Measurements from ENCODE around the gene GLP1R.

The GLP1R gene

GRCh38 chr6:39065561-39065960 is 17.0 kb downstream of the GLP1R start:
- no peak for DNase-seq

- DNase-seq, result no peak
Observed at GRCh38 chr6:39068391-39068790, 19.8 kb downstream of the GLP1R start.

- DNase-seq, result no peak
Observed at GRCh38 chr6:39072830-39073229, 24.2 kb downstream of the GLP1R start.

GRCh38 chr6:39073471-39074355 is 25.1 kb downstream of the GLP1R start:
- no peak for DNase-seq

DNA sequence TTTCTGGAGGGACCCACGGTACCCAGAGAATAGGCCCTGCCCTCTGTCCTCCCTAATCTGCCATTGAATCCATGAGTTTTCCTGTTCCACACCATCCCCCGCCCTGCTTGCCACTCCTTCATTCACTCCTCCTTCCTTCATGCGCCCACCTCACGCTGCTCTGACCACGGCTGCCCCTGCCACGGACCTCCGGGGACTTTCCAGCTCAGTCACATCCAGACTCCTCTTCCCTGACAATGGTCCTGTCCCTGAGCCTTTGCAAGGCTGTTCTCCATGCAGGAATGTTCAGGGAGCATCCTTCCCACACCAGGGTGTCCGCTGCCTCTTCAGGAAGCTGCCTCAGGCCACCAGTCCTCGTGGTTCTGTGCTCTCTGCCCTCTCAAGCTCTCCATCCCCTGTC is 25.9 kb downstream of the GLP1R start:
- no peak for DNase-seq

DNA sequence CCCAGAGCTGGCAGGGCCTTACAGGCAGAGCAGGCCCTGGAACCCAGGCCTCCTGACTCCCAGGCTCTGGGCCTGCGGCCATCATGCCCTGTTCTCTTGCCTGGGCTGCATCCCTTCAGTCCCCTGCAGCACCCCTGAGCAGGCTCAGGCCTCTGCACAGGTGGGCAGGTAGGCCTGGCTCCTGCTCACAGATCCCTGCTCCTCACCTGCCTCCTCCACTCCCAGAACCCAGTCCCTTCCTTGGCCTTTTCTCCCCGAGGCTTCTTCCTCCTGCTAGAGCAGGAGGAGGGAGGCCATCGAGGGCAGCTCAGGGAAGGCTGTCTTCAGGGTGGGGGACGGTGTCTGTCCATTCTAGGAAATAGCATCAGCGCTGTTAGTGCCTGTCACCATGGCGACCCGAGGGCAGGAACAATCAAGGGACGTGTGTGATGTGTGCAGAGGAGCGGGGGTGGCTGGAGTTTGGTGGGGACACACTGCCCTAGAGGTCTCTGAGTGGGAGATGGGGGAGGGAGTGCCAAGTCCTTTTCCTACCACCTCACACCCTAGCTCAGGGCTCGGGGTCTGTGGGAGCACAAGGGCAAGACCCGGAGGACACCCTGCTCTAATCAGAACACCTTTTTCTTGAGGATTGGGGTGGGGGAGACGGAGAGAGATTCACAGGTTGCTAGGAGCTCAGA is 26.6 kb downstream of the GLP1R start:
- DNase-seq, result no peak

GRCh38 chr6:39075807-39076622 is 27.4 kb downstream of the GLP1R start:
- DNase-seq, result no peak

GRCh38 chr6:39076623-39077535 is 28.3 kb downstream of the GLP1R start:
- no peak for DNase-seq

DNA sequence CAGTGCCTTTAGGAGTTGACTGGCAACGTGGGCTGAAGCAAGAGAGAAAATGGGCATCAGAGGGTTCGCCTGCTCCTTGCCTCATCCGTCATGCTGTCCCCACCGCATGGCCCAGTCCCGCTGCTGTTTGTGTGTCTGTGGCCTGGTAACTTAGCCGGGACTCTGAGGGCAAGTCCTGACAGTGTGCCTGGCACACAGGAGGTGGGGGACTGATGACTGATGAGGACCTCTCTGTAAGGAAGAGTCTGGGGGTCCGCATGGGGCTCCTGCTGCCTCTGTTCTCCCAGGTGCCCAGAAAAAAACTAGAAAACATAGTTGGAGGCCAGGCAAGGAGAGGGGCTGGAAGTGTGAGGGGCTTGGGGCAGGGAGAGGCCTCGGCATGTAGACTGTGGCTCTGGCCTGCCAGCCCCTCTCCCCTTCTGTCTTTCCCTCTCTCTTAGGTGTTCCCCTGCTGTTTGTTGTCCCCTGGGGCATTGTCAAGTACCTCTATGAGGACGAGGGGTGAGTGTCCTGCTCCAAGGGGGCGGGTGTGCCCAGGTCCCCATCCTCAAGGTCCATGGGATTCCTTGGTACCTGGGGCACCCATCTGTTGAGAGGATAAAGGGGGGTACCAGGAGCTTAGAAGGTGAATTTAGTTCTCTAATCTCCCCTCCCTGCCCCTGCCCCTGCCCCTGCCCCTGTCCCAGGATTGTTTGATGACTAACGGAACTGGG is 29.5 kb downstream of the GLP1R start:
- no peak for DNase-seq

- no peak for DNase-seq
Observed at GRCh38 chr6:39078695-39079094, 30.1 kb downstream of the GLP1R start.

GRCh38 chr6:39079197-39080125 is 30.9 kb downstream of the GLP1R start:
- DNase-seq, result no peak

- DNase-seq, result no peak
Observed at GRCh38 chr6:39080246-39080875, 31.8 kb downstream of the GLP1R start.

DNA sequence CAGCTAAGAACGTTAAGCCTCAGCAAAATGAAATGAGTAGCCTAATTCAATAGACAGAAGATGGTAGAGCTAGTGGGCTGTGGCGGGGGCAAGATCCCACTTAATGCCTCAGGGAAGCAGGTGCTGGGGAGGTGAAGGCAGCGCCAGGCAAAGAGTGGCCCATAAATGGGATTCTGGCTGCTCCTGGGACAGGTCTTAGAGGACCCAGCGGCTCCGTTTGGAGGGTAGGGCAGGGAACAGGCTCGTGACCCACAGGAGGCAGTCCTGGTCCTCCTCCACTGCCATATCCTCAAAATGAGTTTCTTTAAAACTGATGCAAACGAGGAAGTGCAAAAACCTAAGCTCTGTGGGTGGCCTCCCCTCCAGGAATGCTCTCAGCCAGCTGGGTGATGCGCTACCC is 33.7 kb downstream of the GLP1R start:
- DNase-seq, result no peak

DNA sequence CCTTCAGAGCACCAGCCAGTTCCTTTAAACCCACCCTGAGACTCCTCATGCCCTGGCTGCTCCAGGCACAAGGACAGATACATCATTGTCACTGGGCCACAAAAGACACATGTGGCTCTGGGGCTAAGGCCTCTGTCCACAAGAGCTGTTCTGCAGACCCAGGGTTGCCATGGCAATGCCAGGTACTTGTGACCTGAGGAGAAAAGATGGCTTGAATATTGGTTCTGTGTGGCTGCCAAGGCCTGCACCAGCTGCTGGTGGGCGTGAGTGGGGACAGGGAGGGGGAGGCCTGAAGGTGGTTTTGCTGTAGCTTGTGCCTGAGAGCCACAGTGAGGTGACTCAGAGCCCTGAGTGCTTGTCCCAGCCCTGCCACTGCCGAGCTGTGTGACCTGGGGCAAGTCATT is 34.7 kb downstream of the GLP1R start:
- DNase-seq, result no peak

DNA sequence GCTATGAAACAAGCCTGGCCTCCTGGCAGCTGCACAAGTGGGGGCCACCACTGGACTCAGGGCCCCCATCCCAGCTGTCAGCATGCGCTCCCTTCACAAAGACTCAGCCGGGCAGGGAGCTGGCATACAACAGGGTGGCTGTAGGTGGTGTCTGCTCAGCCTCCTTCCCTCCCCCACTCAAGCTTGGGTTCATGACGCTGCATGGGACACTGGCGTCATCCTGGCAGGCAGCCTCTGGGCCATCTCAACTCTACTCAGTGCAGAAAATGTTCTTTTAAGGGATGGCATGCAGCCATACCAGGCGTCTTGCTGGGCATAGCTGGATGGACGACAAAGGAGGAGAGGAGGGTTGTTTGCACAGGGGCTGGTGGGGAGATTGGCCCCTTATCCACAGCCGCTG is 35.9 kb downstream of the GLP1R start:
- no peak for DNase-seq

- DNase-seq, result no peak
Observed at GRCh38 chr6:39085129-39085797, 36.7 kb downstream of the GLP1R start.

DNA sequence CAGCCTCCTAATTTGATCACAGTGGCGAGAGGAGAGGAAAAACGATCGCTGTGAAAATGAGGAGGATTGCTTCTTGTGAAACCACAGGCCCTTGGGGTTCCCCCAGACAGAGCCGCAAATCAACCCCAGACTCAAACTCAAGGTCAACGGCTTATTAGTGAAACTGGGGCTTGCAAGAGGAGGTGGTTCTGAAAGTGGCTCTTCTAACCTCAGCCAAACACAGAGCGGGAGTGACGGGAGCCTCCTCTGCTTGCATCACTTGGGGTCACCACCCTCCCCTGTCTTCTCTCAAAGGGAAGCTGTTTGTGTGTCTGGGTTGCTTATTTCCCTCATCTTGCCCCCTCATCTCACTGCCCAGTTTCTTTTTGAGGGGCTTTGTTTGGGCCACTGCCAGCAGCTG is 37.7 kb downstream of the GLP1R start:
- no peak for DNase-seq

- DNase-seq, result no peak
Observed at GRCh38 chr6:39086711-39087110, 38.1 kb downstream of the GLP1R start.

DNA sequence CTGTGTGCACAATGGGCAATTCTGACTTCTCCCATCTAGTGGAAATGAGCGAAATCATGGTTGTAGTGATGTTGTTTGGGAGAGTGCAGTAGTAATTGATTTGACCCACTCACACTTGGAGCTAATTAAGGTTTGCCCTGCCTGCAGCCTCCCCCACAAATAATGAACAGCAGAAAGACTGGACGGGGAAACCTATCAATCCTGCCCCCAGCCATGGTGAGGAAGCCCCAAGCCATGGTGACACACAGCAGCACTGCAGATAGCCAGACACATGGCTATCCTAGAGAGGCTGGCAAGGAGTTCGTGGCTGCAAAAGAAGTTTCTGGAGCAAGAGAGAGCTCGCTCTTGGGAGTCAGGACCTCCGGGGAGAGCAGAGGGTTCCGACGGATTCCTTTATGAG is 38.6 kb downstream of the GLP1R start:
- DNase-seq, result no peak

GRCh38 chr6:39088331-39088730 is 39.8 kb downstream of the GLP1R start:
- no peak for DNase-seq

Measured in activated CD4-positive, alpha-beta T cell treated with anti-CD3 and anti-CD28 coated beads, Interleukin-2, amount 50 U/mL, for 1 hour (primary cell).